Stimulated activated naive CD8-positive, alpha-beta T cell treated with anti-CD3 and anti-CD28 coated beads, Interleukin-15, Interleukin-2, amounts not matched to agents 100 ng/mL and 50 ng/mL, for 24 hours (primary cell): ENCODE measurements around the gene OR1S2.

Experiments used
- H3K27ac Mint-ChIP-seq: one replicate; pipeline ENCODE4 v1.8.0; 2021; ENCODE audit warnings: mild to moderate bottlenecking, mixed read lengths
- H3K27me3 Mint-ChIP-seq: one replicate; pipeline ENCODE4 v1.8.0; 2021; ENCODE audit warnings: mixed read lengths
- H3K36me3 Mint-ChIP-seq: one replicate; pipeline ENCODE4 v1.8.0; 2021; ENCODE audit warnings: low read depth, mixed read lengths
- H3K4me1 Mint-ChIP-seq: one replicate; pipeline ENCODE4 v1.8.0; 2021; ENCODE audit warnings: low read depth, mixed read lengths
- H3K4me3 Mint-ChIP-seq: one replicate; pipeline ENCODE4 v1.8.0; 2021; ENCODE audit warnings: mild to moderate bottlenecking, mixed read lengths
- H3K9me3 Mint-ChIP-seq: one replicate; pipeline ENCODE4 v1.8.0; 2021; ENCODE audit warnings: mixed read lengths

The OR1S2 gene

DNA sequence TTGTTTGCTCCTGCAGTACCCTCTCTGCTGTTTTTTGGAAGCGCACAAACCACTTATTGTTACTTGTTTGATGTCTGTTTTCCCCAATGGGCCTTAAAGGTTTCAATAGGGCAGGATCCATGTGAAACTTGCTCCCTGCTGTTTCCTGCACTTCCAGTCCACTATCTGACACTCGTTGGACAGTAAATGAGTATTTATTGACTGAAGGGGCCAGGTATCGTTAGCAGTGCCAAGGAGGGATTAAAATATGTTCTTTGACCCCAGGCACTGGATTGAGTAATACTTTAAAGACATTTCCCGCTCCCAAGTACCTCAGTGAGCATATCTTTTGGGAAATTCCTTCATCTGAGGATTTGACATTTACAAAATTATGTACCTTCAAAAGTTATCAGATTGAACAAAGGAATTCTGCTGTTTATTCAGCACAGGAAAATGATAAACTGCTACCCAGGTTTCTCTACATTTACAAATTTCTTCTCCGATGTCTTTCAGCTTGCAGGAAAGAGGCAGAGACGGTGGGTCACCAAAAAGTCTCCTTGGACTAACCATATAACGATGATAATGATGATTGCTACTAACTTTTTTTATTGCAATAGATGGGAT, 38.3 kb downstream of the OR1S2 start:
- H3K36me3 Mint-ChIP-seq: no peaks in the 10 kb centered on the region
- no peaks in the 10 kb centered on the region for H3K9me3 Mint-ChIP-seq

GRCh38 chr11:58164990-58165389, 39.0 kb downstream of the OR1S2 start:
- no peaks in the 10 kb centered on the region for H3K36me3 Mint-ChIP-seq
- H3K27me3 Mint-ChIP-seq: peaks cover 5% of the 10 kb centered on the region
- H3K9me3 Mint-ChIP-seq: no peaks in the 10 kb centered on the region
- no peak overlapping the region for H3K27ac Mint-ChIP-seq
- H3K4me1 Mint-ChIP-seq: no peaks in the 10 kb centered on the region
- no peak overlapping the region for H3K4me3 Mint-ChIP-seq

More for the DNA sequence above, 38.3 kb downstream of the OR1S2 start:
- Mint-ChIP-seq H3K4me1 (no peaks in the 10 kb centered on the region), H3K27ac (no peak overlapping the region), H3K27me3 (peaks cover 9% of the 10 kb centered on the region), H3K4me3 (no peak overlapping the region)

GRCh38 chr11:58164389-58164788, 39.6 kb downstream of the OR1S2 start:
- peaks cover 5% of the 10 kb centered on the region for H3K27me3 Mint-ChIP-seq
- no peaks in the 10 kb centered on the region for H3K4me1 Mint-ChIP-seq
- H3K9me3 Mint-ChIP-seq: no peaks in the 10 kb centered on the region
- H3K27ac Mint-ChIP-seq: no peak overlapping the region
- no peak overlapping the region for H3K4me3 Mint-ChIP-seq
- H3K36me3 Mint-ChIP-seq: no peaks in the 10 kb centered on the region
